Peyer's patch (tissue), 4 donors: ENCODE results near the gene COL13A1. TPM values are rescaled to one million over a fixed set of nuclear protein-coding genes. Genes with fewer than 3 reads are reported as not detected.

Experiments used
- DNase-seq, 3 donors: peaks; one replicate each; pipeline ENCODE4 v3.0.0-alpha.2; 2017 to 2019
- H3K27ac ChIP-seq, 4 donors: fragments of 200-600 bp; sonication (generic); one replicate each; pipeline ENCODE4 v1.5.1; 2016 to 2019
- H3K27me3 ChIP-seq, 2 donors: fragments of 200-600 bp; sonication (generic); one replicate each; pipeline ENCODE4 v1.5.1; 2019
- H3K36me3 ChIP-seq, 3 donors: fragments of 200-600 bp; sonication (generic); one replicate each; pipeline ENCODE4 v1.5.1; 2016 to 2019
- H3K4me1 ChIP-seq, 4 donors: fragments of 200-600 bp; sonication (generic); one replicate each; pipeline ENCODE4 v1.5.1; 2016 to 2019
- H3K4me3 ChIP-seq, 4 donors: fragments of 200-600 bp; sonication (generic); 1 replicate in 3 of 4; 2 replicates in 1 of 4; pipeline ENCODE4 v1.5.1; 2016 to 2019; ENCODE audit warnings: mild to moderate bottlenecking in 1 of 4
- H3K9me3 ChIP-seq, 4 donors: fragments of 200-600 bp; sonication (generic); one replicate each; pipeline ENCODE4 v1.5.1; 2016 to 2019; ENCODE audit warnings: mild to moderate bottlenecking in 1 of 4
- CTCF ChIP-seq, 6 experiments: fragments of 450-650 bp in 4 of 6; fragments of 200-600 bp in 2 of 6; sonication (generic) in 1 of 6; IDR thresholded peaks; one replicate each; pipeline ENCODE4 v1.5.1; 2017 to 2019; ENCODE audit warnings: antibody characterized with exemption in 6 of 6, mild to moderate bottlenecking in 3 of 6, moderate library complexity in 1 of 6
- POLR2A ChIP-seq, 2 donors: fragments of 450-650 bp; IDR thresholded peaks; one replicate each; pipeline ENCODE4 v1.5.1; 2017; ENCODE audit warnings: antibody characterized with exemption in 2 of 2, mild to moderate bottlenecking in 2 of 2, moderate library complexity in 2 of 2
- total RNA-seq, 4 donors: library from RNA; depleted of rRNA; stranded (reverse); fragments of >200 nt; gene quantifications; one replicate each; pipeline ENCODE4 v1.1.0, GENCODE V29; 2016

COL13A1 gene
- total RNA-seq, 4 donors from 2014 or later = 0.94 to 6.6 (median 3.9) TPM; not detected in 1

GRCh38 chr10:69804775-69805174 is 3.1 kb downstream of the COL13A1 start:
- DNase-seq = no peak
- no peaks in the 10 kb centered on the region for H3K36me3 ChIP-seq
- no peak overlapping the region for H3K27ac ChIP-seq
- H3K4me1 ChIP-seq = peaks cover 0 to 31% (median 0%) of the 10 kb centered on the region in 4 donors
- no peak overlapping the region for H3K4me3 ChIP-seq
- no peaks in the 10 kb centered on the region for H3K9me3 ChIP-seq
- peaks cover 0 to 12% of the 10 kb centered on the region in 2 donors for H3K27me3 ChIP-seq
- no peak for TF ChIP-seq CTCF (IDR thresholded peaks at IDR 0.05)
- no peak for TF ChIP-seq POLR2A (IDR thresholded peaks at IDR 0.05)

GRCh38 chr10:69807122-69807521 is 5.4 kb downstream of the COL13A1 start:
- Histone ChIP-seq H3K9me3 (no peaks in the 10 kb centered on the region), H3K36me3 (no peaks in the 10 kb centered on the region), H3K4me3 (no peak overlapping the region), H3K27me3 (no peaks in the 10 kb centered on the region), H3K4me1 (peaks cover 0 to 15% (median 0%) of the 10 kb centered on the region in 4 donors), H3K27ac (no peak overlapping the region)
- TF ChIP-seq POLR2A (IDR thresholded peaks at IDR 0.05) (no peak), CTCF (IDR thresholded peaks at IDR 0.05) (no peak)
- DNase-seq = no peak

- H3K27me3 ChIP-seq = no peaks in the 10 kb centered on the region
- DNase-seq = no peak
- no peaks in the 10 kb centered on the region for H3K9me3 ChIP-seq
- H3K4me1 ChIP-seq = peaks cover 0 to 10% (median 0%) of the 10 kb centered on the region in 4 donors
- TF ChIP-seq CTCF (IDR thresholded peaks at IDR 0.05) (no peak), POLR2A (IDR thresholded peaks at IDR 0.05) (no peak)
- H3K27ac ChIP-seq = no peak overlapping the region
- no peaks in the 10 kb centered on the region for H3K36me3 ChIP-seq
- no peak overlapping the region for H3K4me3 ChIP-seq
Observed at GRCh38 chr10:69807696-69808095, 6.0 kb downstream of the COL13A1 start.

GRCh38 chr10:69809318-69809717 is 7.6 kb downstream of the COL13A1 start:
- H3K27ac ChIP-seq = no peak overlapping the region
- TF ChIP-seq POLR2A (IDR thresholded peaks at IDR 0.05) (no peak), CTCF (IDR thresholded peaks at IDR 0.05) (no peak)

GRCh38 chr10:69810097-69810496 is 8.4 kb downstream of the COL13A1 start:
- DNase-seq = no peak
- no peaks in the 10 kb centered on the region for H3K36me3 ChIP-seq
- TF ChIP-seq CTCF (IDR thresholded peaks at IDR 0.05) = no peak
- TF ChIP-seq POLR2A (IDR thresholded peaks at IDR 0.05) = no peak
- H3K4me3 ChIP-seq = no peak overlapping the region
- no peaks in the 10 kb centered on the region for H3K4me1 ChIP-seq
- no peak overlapping the region for H3K27ac ChIP-seq
- H3K9me3 ChIP-seq = no peaks in the 10 kb centered on the region
- no peaks in the 10 kb centered on the region for H3K27me3 ChIP-seq

More at GRCh38 chr10:69809318-69809717, 7.6 kb downstream of the COL13A1 start:
- no peaks in the 10 kb centered on the region for H3K27me3 ChIP-seq
- H3K9me3 ChIP-seq = no peaks in the 10 kb centered on the region
- no peaks in the 10 kb centered on the region for H3K4me1 ChIP-seq
- DNase-seq = no peak
- no peak overlapping the region for H3K4me3 ChIP-seq
- no peaks in the 10 kb centered on the region for H3K36me3 ChIP-seq
